Neural cell (in vitro differentiated cells): ENCODE data around the gene NTRK1. TPM values are rescaled to one million over a fixed set of nuclear protein-coding genes. Genes with fewer than 3 reads are reported as not detected.

Source experiments
- H2AFZ ChIP-seq: fragments of 200-600, 300-800 bp; sonication (generic), shearing (Covaris generic); 2 replicates; pipeline ENCODE4 v1.6.0; 2014; ENCODE audit warnings: low read depth, mild to moderate bottlenecking, antibody characterized with exemption, low read length, moderate library complexity
- H3F3A ChIP-seq: fragments of 200-600 bp; shearing (Covaris generic); 2 replicates; pipeline ENCODE4 v1.6.1; 2016; ENCODE audit warnings: mild to moderate bottlenecking, moderate library complexity, mixed read lengths, antibody characterized with exemption, low read length; ENCODE audit not compliant: insufficient read depth, poor library complexity, severe bottlenecking
- H3K27ac ChIP-seq: fragments of 200-600, 300-800 bp; sonication (generic), shearing (Covaris generic); 2 replicates; pipeline ENCODE4 v1.5.1; 2014; ENCODE audit warnings: mild to moderate bottlenecking, low read length, moderate library complexity
- H3K27me3 ChIP-seq: fragments of 300-800, 200-600 bp; sonication (generic), shearing (Covaris generic); 2 replicates; pipeline ENCODE4 v1.6.0; 2014; ENCODE audit warnings: mild to moderate bottlenecking, low read depth, low read length, moderate library complexity; ENCODE audit not compliant: insufficient read depth
- H3K36me3 ChIP-seq: fragments of 300-800, 200-600 bp; sonication (generic), shearing (Covaris generic); 2 replicates; pipeline ENCODE4 v1.5.1; 2014; ENCODE audit warnings: mild to moderate bottlenecking, antibody characterized with exemption, low read length, moderate library complexity; ENCODE audit not compliant: insufficient read depth
- H3K4me2 ChIP-seq: fragments of 300-800, 200-600 bp; sonication (generic), shearing (Covaris generic); 2 replicates; pipeline ENCODE4 v1.6.0; 2014; ENCODE audit warnings: mild to moderate bottlenecking, low read length
- H3K4me3 ChIP-seq: fragments of 300-800, 200-600 bp; sonication (generic), shearing (Covaris generic); 2 replicates; pipeline ENCODE4 v1.5.1; 2014; ENCODE audit warnings: mild to moderate bottlenecking, low read length, moderate library complexity
- H3K79me2 ChIP-seq: fragments of 200-600 bp; shearing (Covaris generic); replicated peaks from 2 replicates; pipeline ENCODE4 v1.6.0; 2014; ENCODE audit warnings: mild to moderate bottlenecking, low read length, moderate library complexity; ENCODE audit not compliant: insufficient read depth
- H3K9ac ChIP-seq: fragments of 300-800, 200-600 bp; sonication (generic), shearing (Covaris generic); 2 replicates; pipeline ENCODE4 v1.6.1; 2016; ENCODE audit warnings: mild to moderate bottlenecking, low read length, mixed read lengths
- H3K9me2 ChIP-seq: fragments of 200-600 bp; shearing (Covaris generic); 2 replicates; pipeline ENCODE4 v1.6.1; 2016; ENCODE audit warnings: mild to moderate bottlenecking, low read length, mixed read lengths; ENCODE audit not compliant: insufficient read depth
- H3K9me3 ChIP-seq: fragments of 200-600, 300-800 bp; sonication (generic), shearing (Covaris generic); 2 replicates; pipeline ENCODE4 v1.6.1; 2016; ENCODE audit warnings: mild to moderate bottlenecking, mixed run types, low read length, moderate library complexity, mixed read lengths
- H4K20me1 ChIP-seq: fragments of 200-600 bp; shearing (Covaris generic); 2 replicates; pipeline ENCODE4 v1.6.1; 2016; ENCODE audit warnings: mild to moderate bottlenecking, mixed run types; ENCODE audit not compliant: insufficient read depth
- EP300 ChIP-seq: fragments of 450-650 bp; conservative IDR thresholded peaks from 2 replicates; pipeline ENCODE4 v1.6.1; 2014; ENCODE audit warnings: antibody characterized with exemption, mild to moderate bottlenecking, moderate library complexity; ENCODE audit not compliant: poor library complexity, severe bottlenecking
- EZH2 ChIP-seq: fragments of 200-600, 300-800 bp; shearing (Covaris generic), sonication (generic); IDR thresholded peaks from 2 replicates; pipeline ENCODE4 v1.6.1; 2014; ENCODE audit warnings: antibody characterized with exemption, low read length, borderline replicate concordance, mild to moderate bottlenecking; ENCODE audit not compliant: insufficient read depth, poor library complexity, severe bottlenecking
- MXI1 ChIP-seq: fragments of 450-650 bp; conservative IDR thresholded peaks from 2 replicates; pipeline ENCODE4 v1.6.1; 2014; ENCODE audit warnings: antibody characterized with exemption, mild to moderate bottlenecking; ENCODE audit not compliant: poor library complexity, severe bottlenecking
- POLR2AphosphoS5 ChIP-seq: IDR thresholded peaks from 2 replicates; pipeline ENCODE4 v1.6.1; 2012
- RAD21 ChIP-seq: fragments of 450-650 bp; conservative IDR thresholded peaks from 2 replicates; pipeline ENCODE4 v1.6.1; 2014; ENCODE audit warnings: antibody characterized with exemption, mild to moderate bottlenecking, moderate library complexity
- SMC3 ChIP-seq: fragments of 450-650 bp; conservative IDR thresholded peaks from 2 replicates; pipeline ENCODE4 v1.6.1; 2014; ENCODE audit warnings: antibody characterized with exemption, mild to moderate bottlenecking, moderate library complexity; ENCODE audit not compliant: poor library complexity
- TAF1 ChIP-seq: IDR thresholded peaks from 2 replicates; pipeline ENCODE4 v1.6.1; 2012; ENCODE audit warnings: low read depth
- polyA plus RNA-seq: library from polyadenylated mRNA; depleted of rRNA; stranded (reverse); fragments of >200 nt; gene quantifications from 2 replicates; pipeline ENCODE4 v1.2.3, GENCODE V29; 2014
- TF ChIP-seq, protein P1 (sequence below): IDR thresholded peaks from 2 replicates; pipeline ENCODE4 v1.6.1; 2012; ENCODE audit warnings: borderline replicate concordance
- TF ChIP-seq, protein P2 (sequence below): fragments of 450-650 bp; IDR thresholded peaks from 2 replicates; pipeline ENCODE4 v1.5.1; 2014; ENCODE audit warnings: antibody characterized with exemption, mild to moderate bottlenecking, moderate library complexity; ENCODE audit not compliant: poor library complexity, severe bottlenecking

The NTRK1 gene
- polyA plus RNA-seq, 1 donor from 2014 or later = 4.9 TPM

DNA sequence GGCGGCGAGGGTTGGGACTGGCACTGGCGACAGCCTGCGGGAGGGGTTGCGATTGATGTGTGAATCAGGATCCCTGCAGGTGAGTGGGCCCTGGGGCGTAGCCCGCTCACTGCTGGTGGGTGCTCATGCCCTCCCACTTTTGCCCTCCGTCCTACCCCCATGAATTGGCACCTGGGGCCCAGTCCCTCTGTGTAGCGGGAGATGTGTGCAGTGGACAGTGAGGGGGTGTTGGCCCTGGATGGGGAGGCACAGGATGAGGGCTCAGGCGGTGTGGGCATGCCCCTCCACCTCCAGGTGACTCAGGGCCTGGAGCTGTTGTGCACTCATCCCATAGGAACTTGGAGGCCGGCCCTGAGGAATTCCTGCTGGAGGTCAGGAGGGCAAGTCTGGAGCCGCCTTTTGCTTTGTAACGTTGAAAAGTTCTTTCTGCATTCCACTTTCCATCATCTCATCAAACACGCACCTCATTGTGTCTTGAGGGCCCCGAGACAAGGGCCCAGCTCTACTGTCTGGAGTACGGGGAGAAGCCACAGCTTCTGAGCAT, 35.9 kb downstream of the NTRK1 start:
- Histone ChIP-seq H3K36me3 (no peaks in the 10 kb centered on the region), H3K27ac (no peak overlapping the region), H3K9ac (no peak overlapping the region), H3K9me2 (no peaks in the 10 kb centered on the region), H3K4me3 (no peak overlapping the region), H3K27me3 (peaks cover 40% of the 10 kb centered on the region), H4K20me1 (no peaks in the 10 kb centered on the region), H3F3A (no peaks in the 10 kb centered on the region), H2AFZ (no peak overlapping the region), H3K9me3 (no peaks in the 10 kb centered on the region), H3K4me2 (no peak overlapping the region), H3K79me2 (no peaks in the 10 kb centered on the region)
- TF ChIP-seq, protein P1, sequence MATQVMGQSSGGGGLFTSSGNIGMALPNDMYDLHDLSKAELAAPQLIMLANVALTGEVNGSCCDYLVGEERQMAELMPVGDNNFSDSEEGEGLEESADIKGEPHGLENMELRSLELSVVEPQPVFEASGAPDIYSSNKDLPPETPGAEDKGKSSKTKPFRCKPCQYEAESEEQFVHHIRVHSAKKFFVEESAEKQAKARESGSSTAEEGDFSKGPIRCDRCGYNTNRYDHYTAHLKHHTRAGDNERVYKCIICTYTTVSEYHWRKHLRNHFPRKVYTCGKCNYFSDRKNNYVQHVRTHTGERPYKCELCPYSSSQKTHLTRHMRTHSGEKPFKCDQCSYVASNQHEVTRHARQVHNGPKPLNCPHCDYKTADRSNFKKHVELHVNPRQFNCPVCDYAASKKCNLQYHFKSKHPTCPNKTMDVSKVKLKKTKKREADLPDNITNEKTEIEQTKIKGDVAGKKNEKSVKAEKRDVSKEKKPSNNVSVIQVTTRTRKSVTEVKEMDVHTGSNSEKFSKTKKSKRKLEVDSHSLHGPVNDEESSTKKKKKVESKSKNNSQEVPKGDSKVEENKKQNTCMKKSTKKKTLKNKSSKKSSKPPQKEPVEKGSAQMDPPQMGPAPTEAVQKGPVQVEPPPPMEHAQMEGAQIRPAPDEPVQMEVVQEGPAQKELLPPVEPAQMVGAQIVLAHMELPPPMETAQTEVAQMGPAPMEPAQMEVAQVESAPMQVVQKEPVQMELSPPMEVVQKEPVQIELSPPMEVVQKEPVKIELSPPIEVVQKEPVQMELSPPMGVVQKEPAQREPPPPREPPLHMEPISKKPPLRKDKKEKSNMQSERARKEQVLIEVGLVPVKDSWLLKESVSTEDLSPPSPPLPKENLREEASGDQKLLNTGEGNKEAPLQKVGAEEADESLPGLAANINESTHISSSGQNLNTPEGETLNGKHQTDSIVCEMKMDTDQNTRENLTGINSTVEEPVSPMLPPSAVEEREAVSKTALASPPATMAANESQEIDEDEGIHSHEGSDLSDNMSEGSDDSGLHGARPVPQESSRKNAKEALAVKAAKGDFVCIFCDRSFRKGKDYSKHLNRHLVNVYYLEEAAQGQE = no peak
- TF ChIP-seq SMC3 (no peak), RAD21 (no peak), EZH2 (no peak), EP300 (no peak), TAF1 (no peak), POLR2AphosphoS5 (no peak), MXI1 (no peak)
- TF ChIP-seq, protein P2, sequence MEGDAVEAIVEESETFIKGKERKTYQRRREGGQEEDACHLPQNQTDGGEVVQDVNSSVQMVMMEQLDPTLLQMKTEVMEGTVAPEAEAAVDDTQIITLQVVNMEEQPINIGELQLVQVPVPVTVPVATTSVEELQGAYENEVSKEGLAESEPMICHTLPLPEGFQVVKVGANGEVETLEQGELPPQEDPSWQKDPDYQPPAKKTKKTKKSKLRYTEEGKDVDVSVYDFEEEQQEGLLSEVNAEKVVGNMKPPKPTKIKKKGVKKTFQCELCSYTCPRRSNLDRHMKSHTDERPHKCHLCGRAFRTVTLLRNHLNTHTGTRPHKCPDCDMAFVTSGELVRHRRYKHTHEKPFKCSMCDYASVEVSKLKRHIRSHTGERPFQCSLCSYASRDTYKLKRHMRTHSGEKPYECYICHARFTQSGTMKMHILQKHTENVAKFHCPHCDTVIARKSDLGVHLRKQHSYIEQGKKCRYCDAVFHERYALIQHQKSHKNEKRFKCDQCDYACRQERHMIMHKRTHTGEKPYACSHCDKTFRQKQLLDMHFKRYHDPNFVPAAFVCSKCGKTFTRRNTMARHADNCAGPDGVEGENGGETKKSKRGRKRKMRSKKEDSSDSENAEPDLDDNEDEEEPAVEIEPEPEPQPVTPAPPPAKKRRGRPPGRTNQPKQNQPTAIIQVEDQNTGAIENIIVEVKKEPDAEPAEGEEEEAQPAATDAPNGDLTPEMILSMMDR = no peak

DNA sequence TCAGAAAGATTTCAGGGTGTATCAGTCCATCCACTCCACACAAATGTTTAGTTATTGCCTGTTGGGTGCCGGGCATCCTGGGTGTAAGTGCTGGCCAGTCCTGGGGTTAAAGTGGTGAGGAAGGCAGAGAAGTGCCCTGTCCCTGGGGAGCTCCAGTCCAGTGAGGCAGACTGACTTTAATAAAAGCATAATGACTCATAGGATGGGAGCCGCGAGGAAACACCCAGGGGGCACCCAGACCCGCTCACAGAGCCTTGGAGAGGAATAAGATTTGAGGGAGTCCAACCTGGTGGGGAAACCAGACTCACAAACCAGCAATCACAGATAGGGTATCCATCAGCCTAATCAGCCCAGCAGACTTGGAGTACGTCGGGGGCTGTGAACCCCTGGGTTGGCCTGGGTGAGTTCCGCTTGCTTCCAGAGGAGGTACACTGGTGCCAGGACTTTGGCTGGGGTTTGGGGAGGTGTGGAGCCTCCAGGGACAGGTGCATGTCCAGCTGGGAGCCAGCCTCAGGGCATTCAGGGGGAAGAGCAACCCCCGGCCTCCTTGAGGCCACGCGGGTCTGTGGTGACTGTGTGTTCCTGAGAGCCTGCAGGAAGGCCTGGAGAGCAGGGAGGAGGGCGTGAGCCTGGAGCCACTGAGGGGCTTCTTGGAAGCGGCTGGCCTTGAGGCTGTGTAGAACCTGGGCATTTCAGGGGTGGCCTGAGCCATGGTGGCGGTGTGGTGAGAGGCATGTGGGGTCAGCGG, 36.6 kb downstream of the NTRK1 start:
- H4K20me1 ChIP-seq = no peaks in the 10 kb centered on the region
- H2AFZ ChIP-seq = no peak overlapping the region
- H3K27me3 ChIP-seq = peaks cover 33% of the 10 kb centered on the region
- no peaks in the 10 kb centered on the region for H3K79me2 ChIP-seq
- no peak overlapping the region for H3K27ac ChIP-seq
- H3F3A ChIP-seq = no peaks in the 10 kb centered on the region
- no peaks in the 10 kb centered on the region for H3K9me2 ChIP-seq
- TF ChIP-seq SMC3 (no peak), MXI1 (no peak), TAF1 (no peak), EP300 (no peak)
- TF ChIP-seq, protein P1 = no peak
- H3K4me3 ChIP-seq = no peak overlapping the region
- H3K9me3 ChIP-seq = no peaks in the 10 kb centered on the region
- no peaks in the 10 kb centered on the region for H3K36me3 ChIP-seq
- H3K9ac ChIP-seq = no peak overlapping the region
- no peak overlapping the region for H3K4me2 ChIP-seq
